Neuronal stem cell (in vitro differentiated cells): ENCODE data around the gene ATP2B1.

ENCODE experiments used
- DNase-seq: peaks from one replicate; pipeline ENCODE4 v3.0.0-alpha.2; 2013; ENCODE audit warnings: low spot score
- H2AFZ ChIP-seq: one replicate; pipeline ENCODE4 v1.6.1; 2013; ENCODE audit warnings: mild to moderate bottlenecking, low read length, inconsistent platforms
- H2AK5ac ChIP-seq: 2 replicates; pipeline ENCODE4 v1.6.1; 2013; ENCODE audit warnings: low read depth, mild to moderate bottlenecking, inconsistent platforms, low read length, moderate library complexity, mixed read lengths
- H2BK120ac ChIP-seq: 2 replicates; pipeline ENCODE4 v1.6.1; 2013; ENCODE audit warnings: low read depth, mild to moderate bottlenecking, inconsistent platforms, low read length, moderate library complexity, mixed read lengths
- H2BK12ac ChIP-seq: one replicate; pipeline ENCODE4 v1.6.1; 2013; ENCODE audit warnings: low read length, inconsistent platforms
- H2BK15ac ChIP-seq: 2 replicates; pipeline ENCODE4 v1.6.1; 2013; ENCODE audit warnings: mild to moderate bottlenecking, low read length, inconsistent platforms, mixed read lengths
- H2BK5ac ChIP-seq: one replicate; pipeline ENCODE4 v1.6.1; 2013; ENCODE audit warnings: inconsistent platforms, mild to moderate bottlenecking, low read length, moderate library complexity
- H3K14ac ChIP-seq: one replicate; pipeline ENCODE4 v1.6.1; 2013; ENCODE audit warnings: low read length, inconsistent platforms
- H3K18ac ChIP-seq: 2 replicates; pipeline ENCODE4 v1.6.1; 2013; ENCODE audit warnings: low read length, inconsistent platforms
- H3K23ac ChIP-seq: 2 replicates; pipeline ENCODE4 v1.6.1; 2013; ENCODE audit warnings: low read depth, mild to moderate bottlenecking, mixed read lengths, low read length, inconsistent platforms; ENCODE audit not compliant: poor library complexity
- H3K27ac ChIP-seq: replicated peaks from 3 replicates; pipeline ENCODE4 v1.5.1; 2013; ENCODE audit warnings: low read length, inconsistent platforms
- H3K27me3 ChIP-seq, 3 experiments: 2 replicates each; pipeline ENCODE4 v1.6.1; 2013; ENCODE audit warnings: low read length in 3 of 3, mild to moderate bottlenecking in 2 of 3, inconsistent platforms in 1 of 3, low read depth in 1 of 3, mixed read lengths in 1 of 3, moderate library complexity in 1 of 3; ENCODE audit not compliant: control insufficient read depth in 3 of 3, insufficient read depth in 3 of 3
- H3K36me3 ChIP-seq, 2 donors: replicated peaks in 1 of 2; 2 replicates each; pipeline ENCODE4 v1.6.1; 2013; ENCODE audit warnings: low read length in 2 of 2; ENCODE audit not compliant: control insufficient read depth in 2 of 2, insufficient read depth in 2 of 2
- H3K4ac ChIP-seq: 2 replicates; pipeline ENCODE4 v1.6.1; 2013; ENCODE audit warnings: inconsistent platforms, mild to moderate bottlenecking, low read length, moderate library complexity
- H3K4me1 ChIP-seq, 2 donors: 1 replicate in 1 of 2; 2 replicates in 1 of 2; pipeline ENCODE4 v1.6.1; 2013; ENCODE audit warnings: low read length in 2 of 2, low read depth in 1 of 2; ENCODE audit not compliant: control insufficient read depth in 2 of 2, insufficient read depth in 1 of 2
- H3K4me2 ChIP-seq: one replicate; pipeline ENCODE4 v1.6.1; 2013; ENCODE audit warnings: mild to moderate bottlenecking, low read length, inconsistent platforms; ENCODE audit not compliant: insufficient read depth, poor library complexity, severe bottlenecking
- H3K4me3 ChIP-seq, 2 donors: 2 replicates each; pipeline ENCODE4 v1.5.1; 2013; ENCODE audit warnings: low read length in 2 of 2, mild to moderate bottlenecking in 2 of 2, inconsistent platforms in 1 of 2, moderate library complexity in 1 of 2
- H3K79me1 ChIP-seq: one replicate; pipeline ENCODE4 v1.6.1; 2013; ENCODE audit warnings: low read depth, mild to moderate bottlenecking, inconsistent platforms, low read length, moderate library complexity
- H3K9ac ChIP-seq: one replicate; pipeline ENCODE4 v1.6.1; 2013; ENCODE audit warnings: mild to moderate bottlenecking, low read depth, low read length, inconsistent platforms; ENCODE audit not compliant: poor library complexity
- H3K9me3 ChIP-seq, 2 donors: replicated peaks in 1 of 2; 2 replicates each; pipeline versions ENCODE3 to v1.6.1; 2013; ENCODE audit warnings: low read length in 2 of 2, mild to moderate bottlenecking in 2 of 2, inconsistent platforms in 1 of 2, low read depth in 1 of 2, mixed read lengths in 1 of 2, moderate library complexity in 1 of 2; ENCODE audit not compliant: control insufficient read depth in 2 of 2, insufficient read depth in 1 of 2
- H4K8ac ChIP-seq: one replicate; pipeline ENCODE4 v1.6.1; 2013; ENCODE audit warnings: low read depth, mild to moderate bottlenecking, inconsistent platforms, low read length, moderate library complexity
- H4K91ac ChIP-seq: one replicate; pipeline ENCODE4 v1.6.1; 2013; ENCODE audit warnings: low read length, low read depth, mild to moderate bottlenecking, inconsistent platforms; ENCODE audit not compliant: poor library complexity
- WGBS, 2 donors: extraction: QIAGEN DNeasy Blood & Tissue Kit; methylation state at CpG; one replicate each; pipeline ENCODE4 v1.1.7; 2013; ENCODE audit warnings: missing lambda C conversion rate in 2 of 2, mixed read lengths in 1 of 2; ENCODE audit not compliant: insufficient read length in 2 of 2, insufficient replicate concordance in 1 of 2; ENCODE audit errors: extremely low coverage in 2 of 2; 5-methylcytosine and 5-hydroxymethylcytosine counted together

ATP2B1 gene

DNA sequence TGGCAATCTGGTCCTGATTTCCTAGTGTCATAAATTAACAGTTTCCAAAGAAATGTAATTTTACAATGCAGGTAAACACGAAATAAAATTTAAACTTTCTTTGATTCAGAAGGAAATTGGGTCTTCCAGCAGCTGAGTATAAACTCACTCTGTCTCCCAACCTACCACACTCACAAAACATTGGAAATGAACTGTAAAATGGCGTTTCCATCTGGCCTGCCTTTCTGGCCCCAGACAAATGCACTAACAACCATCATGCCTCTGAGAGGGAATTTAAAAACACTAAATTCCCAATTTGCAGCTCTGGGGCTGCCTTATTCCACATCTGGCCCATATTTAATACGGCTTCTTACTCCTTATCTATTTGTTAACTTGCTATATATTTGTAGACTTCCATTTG is 19.3 kb downstream of the ATP2B1 start:
- Histone ChIP-seq H2BK120ac (no peak overlapping the region), H3K18ac (no peak overlapping the region), H3K27ac (no peak overlapping the region), H4K8ac (no peak overlapping the region), H2BK12ac (no peak overlapping the region), H2AK5ac (no peak overlapping the region), H3K36me3 (no peaks in the 10 kb centered on the region), H3K4me2 (no peak overlapping the region), H3K9me3 (no peaks in the 10 kb centered on the region), H3K14ac (no peak overlapping the region), H3K79me1 (no peaks in the 10 kb centered on the region), H3K4ac (no peak overlapping the region), H3K4me1 (peaks cover 0 to 1% of the 10 kb centered on the region in 2 donors), H3K23ac (no peak overlapping the region), H2BK15ac (no peak overlapping the region), H4K91ac (no peak overlapping the region), H3K9ac (no peak overlapping the region), H2BK5ac (no peak overlapping the region), H3K27me3 (no peaks in the 10 kb centered on the region), H3K4me3 (no peak overlapping the region), H2AFZ (no peak overlapping the region)
- DNase-seq, result no peak
- no CpG with 5 or more reads among the region's 3 CpGs for WGBS, 2 donors

DNA sequence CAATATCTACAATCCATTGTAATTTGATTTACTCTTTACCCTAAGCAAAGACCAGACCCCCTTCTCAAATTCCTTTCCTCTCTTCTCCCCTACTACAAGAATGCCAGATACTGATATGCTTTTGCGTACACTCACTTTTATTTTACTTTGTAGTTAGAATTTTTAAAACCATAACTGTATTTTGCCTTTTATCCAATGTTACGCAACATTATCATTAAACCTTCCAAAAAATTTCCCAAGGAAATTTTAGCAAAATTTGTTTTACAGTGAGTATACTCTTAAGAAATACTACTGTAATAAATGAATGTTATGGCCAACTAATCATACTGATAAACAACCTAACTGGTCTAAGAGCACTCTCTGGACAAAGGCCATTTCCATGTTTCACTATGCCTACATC is 22.3 kb downstream of the ATP2B1 start:
- Histone ChIP-seq H3K4me2 (no peak overlapping the region), H3K18ac (no peak overlapping the region), H3K27me3 (no peaks in the 10 kb centered on the region), H2BK15ac (no peak overlapping the region), H2AFZ (no peak overlapping the region), H4K91ac (no peak overlapping the region), H4K8ac (no peak overlapping the region), H3K79me1 (no peaks in the 10 kb centered on the region), H3K4me3 (no peak overlapping the region), H3K4me1 (no peaks in the 10 kb centered on the region), H2AK5ac (no peak overlapping the region), H3K23ac (no peak overlapping the region), H3K9ac (no peak overlapping the region), H3K14ac (no peak overlapping the region), H3K36me3 (no peaks in the 10 kb centered on the region), H2BK5ac (no peak overlapping the region), H3K27ac (no peak overlapping the region), H2BK120ac (no peak overlapping the region), H3K9me3 (peaks cover 3 to 14% of the 10 kb centered on the region in 2 donors), H3K4ac (no peak overlapping the region), H2BK12ac (no peak overlapping the region)
- DNase-seq, result no peak
- no CpG with 5 or more reads among the region's 2 CpGs for WGBS, 2 donors

DNA sequence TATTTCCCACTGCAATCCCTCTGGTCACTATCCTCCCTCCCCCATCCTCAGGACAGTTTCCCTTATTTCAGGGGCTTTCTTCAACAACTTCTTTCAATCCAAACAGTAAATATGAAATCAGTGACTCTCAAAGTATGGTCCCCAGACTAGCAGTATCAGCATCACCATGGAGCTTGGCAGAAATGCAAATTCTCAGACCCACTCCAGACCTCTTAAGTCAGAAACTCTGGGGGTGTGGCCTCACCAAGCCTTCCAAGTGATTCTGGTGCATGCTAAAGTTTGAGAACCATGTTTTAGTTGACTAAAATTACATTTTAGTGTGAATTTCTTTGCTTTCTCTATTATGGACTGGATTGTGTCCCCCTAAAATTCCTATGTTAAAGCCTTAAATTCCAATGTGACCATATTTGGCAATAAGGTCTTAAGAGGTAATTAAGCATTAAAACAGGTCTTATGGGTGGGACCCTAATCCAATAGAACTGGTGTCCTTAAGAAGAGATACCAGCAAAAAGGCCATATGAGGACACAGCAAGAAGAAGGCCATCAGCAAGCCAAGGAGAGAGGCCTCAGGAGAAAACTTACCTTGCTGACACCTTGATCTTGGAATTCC is 23.2 kb downstream of the ATP2B1 start:
- no peak overlapping the region for H2BK15ac ChIP-seq
- H2BK120ac ChIP-seq, result no peak overlapping the region
- H2AFZ ChIP-seq, result no peak overlapping the region
- no peaks in the 10 kb centered on the region for H3K27me3 ChIP-seq
- H3K23ac ChIP-seq, result no peak overlapping the region
- H3K18ac ChIP-seq, result no peak overlapping the region
- no peaks in the 10 kb centered on the region for H3K4me1 ChIP-seq
- H3K4me2 ChIP-seq, result no peak overlapping the region
- no peak overlapping the region for H2BK5ac ChIP-seq
- no peaks in the 10 kb centered on the region for H3K79me1 ChIP-seq
- peaks cover 3 to 14% of the 10 kb centered on the region in 2 donors for H3K9me3 ChIP-seq
- H3K36me3 ChIP-seq, result no peaks in the 10 kb centered on the region
- no peak overlapping the region for H3K9ac ChIP-seq
- no peak overlapping the region for H3K4me3 ChIP-seq
- no peak overlapping the region for H4K91ac ChIP-seq
- no peak overlapping the region for H3K27ac ChIP-seq
- H2BK12ac ChIP-seq, result no peak overlapping the region
- H4K8ac ChIP-seq, result no peak overlapping the region
- H3K4ac ChIP-seq, result no peak overlapping the region
- no peak overlapping the region for H3K14ac ChIP-seq
- DNase-seq, result no peak
- H2AK5ac ChIP-seq, result no peak overlapping the region

DNA sequence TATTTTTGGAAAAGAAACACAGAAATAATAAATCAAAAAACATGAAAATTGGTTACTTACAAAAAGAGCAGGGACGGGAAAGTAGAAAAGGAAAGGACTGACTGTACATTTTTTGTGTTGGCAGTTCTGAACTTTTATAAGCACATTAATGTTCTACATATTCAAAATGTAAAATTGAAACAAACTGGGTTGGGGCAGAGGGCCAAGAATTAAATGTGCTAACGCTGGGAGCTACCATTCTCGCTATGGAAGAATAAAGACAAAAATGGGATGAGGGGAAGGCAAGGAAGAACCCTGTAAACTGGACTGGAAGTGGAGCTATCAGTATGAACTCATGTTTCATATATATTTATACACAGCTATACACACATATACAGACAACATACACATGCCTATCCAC is 24.5 kb downstream of the ATP2B1 start:
- Histone ChIP-seq H3K4me2 (no peak overlapping the region), H2AK5ac (no peak overlapping the region), H4K8ac (no peak overlapping the region), H3K18ac (no peak overlapping the region), H2BK12ac (no peak overlapping the region), H3K9ac (no peak overlapping the region), H3K79me1 (no peaks in the 10 kb centered on the region), H3K4me3 (no peak overlapping the region), H3K23ac (no peak overlapping the region), H2BK120ac (no peak overlapping the region), H3K4me1 (no peaks in the 10 kb centered on the region), H3K4ac (no peak overlapping the region), H3K27me3 (no peaks in the 10 kb centered on the region), H3K36me3 (no peaks in the 10 kb centered on the region), H3K9me3 (peaks cover 3 to 17% of the 10 kb centered on the region in 2 donors), H4K91ac (no peak overlapping the region), H2AFZ (no peak overlapping the region), H3K14ac (no peak overlapping the region), H3K27ac (no peak overlapping the region), H2BK15ac (no peak overlapping the region), H2BK5ac (no peak overlapping the region)
- no peak for DNase-seq
- no CpG with 5 or more reads among the region's 3 CpGs for WGBS, 2 donors
